Measurements from ENCODE around the gene ITGBL1.

ITGBL1 gene

GRCh38 chr13:101511766-101512165, 59.3 kb downstream of the ITGBL1 start:
- Histone ChIP-seq H3K4me3 (ENCODE audit: insufficient read depth, low read depth, low read length) (no peak overlapping the region), H3K9me3 (ENCODE audit: control insufficient read depth, low read length) (no peaks in the 10 kb centered on the region), H3K27ac (ENCODE audit: insufficient read depth, low read depth, low read length, poor library complexity, severe bottlenecking) (no peak overlapping the region), H3K4me1 (ENCODE audit: control insufficient read depth, insufficient read depth, low read length) (no peaks in the 10 kb centered on the region), H3K36me3 (ENCODE audit: control insufficient read depth, insufficient read depth, low read length) (no peaks in the 10 kb centered on the region), H3K27me3 (ENCODE audit: control insufficient read depth, insufficient read depth, low read length, poor library complexity, severe bottlenecking) (no peaks in the 10 kb centered on the region)
- WGBS, 2 experiments, result 86% methylated on average over 2 of the region's 2 CpGs

- Histone ChIP-seq H3K27ac (ENCODE audit: insufficient read depth, low read depth, low read length, poor library complexity, severe bottlenecking) (no peak overlapping the region), H3K4me1 (ENCODE audit: control insufficient read depth, insufficient read depth, low read length) (no peaks in the 10 kb centered on the region), H3K4me3 (ENCODE audit: insufficient read depth, low read depth, low read length) (no peak overlapping the region), H3K36me3 (ENCODE audit: control insufficient read depth, insufficient read depth, low read length) (no peaks in the 10 kb centered on the region), H3K9me3 (ENCODE audit: control insufficient read depth, low read length) (no peaks in the 10 kb centered on the region), H3K27me3 (ENCODE audit: control insufficient read depth, insufficient read depth, low read length, poor library complexity, severe bottlenecking) (no peaks in the 10 kb centered on the region)
- WGBS, 2 experiments, result 71% methylated on average over 1 of the region's 1 CpG
These were observed 60.2 kb downstream of the ITGBL1 start for GRCh38 chr13:101512650-101513049.

GRCh38 chr13:101514100-101514499, 61.6 kb downstream of the ITGBL1 start:
- 71% methylated on average over 1 of the region's 1 CpG; no CpG with 5 or more reads in 1 of the 2 experiments for WGBS, 2 experiments

GRCh38 chr13:101514695-101515275, 62.3 kb downstream of the ITGBL1 start:
- H3K4me3 ChIP-seq (ENCODE audit: insufficient read depth, low read depth, low read length), result no peak overlapping the region

More at GRCh38 chr13:101514100-101514499, 61.6 kb downstream of the ITGBL1 start:
- no peak overlapping the region for H3K4me3 ChIP-seq (ENCODE audit: insufficient read depth, low read depth, low read length)
- no peak overlapping the region for H3K27ac ChIP-seq (ENCODE audit: insufficient read depth, low read depth, low read length, poor library complexity, severe bottlenecking)
- H3K27me3 ChIP-seq (ENCODE audit: control insufficient read depth, insufficient read depth, low read length, poor library complexity, severe bottlenecking), result no peaks in the 10 kb centered on the region
- no peaks in the 10 kb centered on the region for H3K4me1 ChIP-seq (ENCODE audit: control insufficient read depth, insufficient read depth, low read length)
- H3K36me3 ChIP-seq (ENCODE audit: control insufficient read depth, insufficient read depth, low read length), result no peaks in the 10 kb centered on the region
- H3K9me3 ChIP-seq (ENCODE audit: control insufficient read depth, low read length), result no peaks in the 10 kb centered on the region

GRCh38 chr13:101515504-101515903, 63.0 kb downstream of the ITGBL1 start:
- no peak overlapping the region for H3K27ac ChIP-seq (ENCODE audit: insufficient read depth, low read depth, low read length, poor library complexity, severe bottlenecking)
- no peaks in the 10 kb centered on the region for H3K9me3 ChIP-seq (ENCODE audit: control insufficient read depth, low read length)
- whole genome bisulfite sequencing, 2 experiments, result 86 to 95% methylated on average over 3 of the region's 3 CpGs
- no peaks in the 10 kb centered on the region for H3K36me3 ChIP-seq (ENCODE audit: control insufficient read depth, insufficient read depth, low read length)
- H3K27me3 ChIP-seq (ENCODE audit: control insufficient read depth, insufficient read depth, low read length, poor library complexity, severe bottlenecking), result no peaks in the 10 kb centered on the region
- H3K4me1 ChIP-seq (ENCODE audit: control insufficient read depth, insufficient read depth, low read length), result no peaks in the 10 kb centered on the region
- no peak overlapping the region for H3K4me3 ChIP-seq (ENCODE audit: insufficient read depth, low read depth, low read length)

More at GRCh38 chr13:101514695-101515275, 62.3 kb downstream of the ITGBL1 start:
- Histone ChIP-seq H3K4me1 (ENCODE audit: control insufficient read depth, insufficient read depth, low read length) (no peaks in the 10 kb centered on the region), H3K36me3 (ENCODE audit: control insufficient read depth, insufficient read depth, low read length) (no peaks in the 10 kb centered on the region), H3K27me3 (ENCODE audit: control insufficient read depth, insufficient read depth, low read length, poor library complexity, severe bottlenecking) (no peaks in the 10 kb centered on the region), H3K27ac (ENCODE audit: insufficient read depth, low read depth, low read length, poor library complexity, severe bottlenecking) (no peak overlapping the region), H3K9me3 (ENCODE audit: control insufficient read depth, low read length) (no peaks in the 10 kb centered on the region)

GRCh38 chr13:101516262-101516661, 63.8 kb downstream of the ITGBL1 start:
- Histone ChIP-seq H3K4me1 (ENCODE audit: control insufficient read depth, insufficient read depth, low read length) (no peaks in the 10 kb centered on the region), H3K36me3 (ENCODE audit: control insufficient read depth, insufficient read depth, low read length) (no peaks in the 10 kb centered on the region), H3K27me3 (ENCODE audit: control insufficient read depth, insufficient read depth, low read length, poor library complexity, severe bottlenecking) (no peaks in the 10 kb centered on the region), H3K27ac (ENCODE audit: insufficient read depth, low read depth, low read length, poor library complexity, severe bottlenecking) (no peak overlapping the region), H3K9me3 (ENCODE audit: control insufficient read depth, low read length) (no peaks in the 10 kb centered on the region), H3K4me3 (ENCODE audit: insufficient read depth, low read depth, low read length) (no peak overlapping the region)
- WGBS, 2 experiments, result 89 to 100% methylated on average over 1 of the region's 2 CpGs

- Histone ChIP-seq H3K36me3 (ENCODE audit: control insufficient read depth, insufficient read depth, low read length) (no peaks in the 10 kb centered on the region), H3K9me3 (ENCODE audit: control insufficient read depth, low read length) (no peaks in the 10 kb centered on the region), H3K27ac (ENCODE audit: insufficient read depth, low read depth, low read length, poor library complexity, severe bottlenecking) (no peak overlapping the region), H3K4me3 (ENCODE audit: insufficient read depth, low read depth, low read length) (no peak overlapping the region), H3K27me3 (ENCODE audit: control insufficient read depth, insufficient read depth, low read length, poor library complexity, severe bottlenecking) (no peaks in the 10 kb centered on the region), H3K4me1 (ENCODE audit: control insufficient read depth, insufficient read depth, low read length) (no peaks in the 10 kb centered on the region)
- 87 to 89% methylated on average over 4 of the region's 4 CpGs for WGBS, 2 experiments
These were observed 68.2 kb downstream of the ITGBL1 start for GRCh38 chr13:101520672-101521071.

- WGBS, 2 experiments, result 85 to 86% methylated on average over 6 of the region's 6 CpGs
These were observed 68.9 kb downstream of the ITGBL1 start for GRCh38 chr13:101521371-101521770.

GRCh38 chr13:101522607-101523006, 70.1 kb downstream of the ITGBL1 start:
- Histone ChIP-seq H3K4me1 (ENCODE audit: control insufficient read depth, insufficient read depth, low read length) (no peaks in the 10 kb centered on the region), H3K4me3 (ENCODE audit: insufficient read depth, low read depth, low read length) (no peak overlapping the region), H3K9me3 (ENCODE audit: control insufficient read depth, low read length) (no peaks in the 10 kb centered on the region), H3K27me3 (ENCODE audit: control insufficient read depth, insufficient read depth, low read length, poor library complexity, severe bottlenecking) (no peaks in the 10 kb centered on the region), H3K27ac (ENCODE audit: insufficient read depth, low read depth, low read length, poor library complexity, severe bottlenecking) (no peak overlapping the region), H3K36me3 (ENCODE audit: control insufficient read depth, insufficient read depth, low read length) (no peaks in the 10 kb centered on the region)
- WGBS, 2 experiments, result 92 to 94% methylated on average over 5 of the region's 5 CpGs

More at GRCh38 chr13:101521371-101521770, 68.9 kb downstream of the ITGBL1 start:
- Histone ChIP-seq H3K36me3 (ENCODE audit: control insufficient read depth, insufficient read depth, low read length) (no peaks in the 10 kb centered on the region), H3K4me3 (ENCODE audit: insufficient read depth, low read depth, low read length) (no peak overlapping the region), H3K4me1 (ENCODE audit: control insufficient read depth, insufficient read depth, low read length) (no peaks in the 10 kb centered on the region), H3K9me3 (ENCODE audit: control insufficient read depth, low read length) (no peaks in the 10 kb centered on the region), H3K27me3 (ENCODE audit: control insufficient read depth, insufficient read depth, low read length, poor library complexity, severe bottlenecking) (no peaks in the 10 kb centered on the region), H3K27ac (ENCODE audit: insufficient read depth, low read depth, low read length, poor library complexity, severe bottlenecking) (no peak overlapping the region)

- 87 to 88% methylated on average over 8 of the region's 8 CpGs for WGBS, 2 experiments
- no peaks in the 10 kb centered on the region for H3K9me3 ChIP-seq (ENCODE audit: control insufficient read depth, low read length)
- no peak overlapping the region for H3K27ac ChIP-seq (ENCODE audit: insufficient read depth, low read depth, low read length, poor library complexity, severe bottlenecking)
- H3K27me3 ChIP-seq (ENCODE audit: control insufficient read depth, insufficient read depth, low read length, poor library complexity, severe bottlenecking), result no peaks in the 10 kb centered on the region
- H3K4me3 ChIP-seq (ENCODE audit: insufficient read depth, low read depth, low read length), result no peak overlapping the region
- H3K36me3 ChIP-seq (ENCODE audit: control insufficient read depth, insufficient read depth, low read length), result no peaks in the 10 kb centered on the region
- no peaks in the 10 kb centered on the region for H3K4me1 ChIP-seq (ENCODE audit: control insufficient read depth, insufficient read depth, low read length)
These were observed 71.0 kb downstream of the ITGBL1 start for GRCh38 chr13:101523154-101524131.
